H1 (cell line): ENCODE results near the gene TDRD9. TPM values are rescaled to one million over a fixed set of nuclear protein-coding genes. Genes with fewer than 3 reads are reported as not detected.
A peak's percentile ranks its signal among the peaks of the same experiment; 100 is the strongest.

Experiments used
- CTCF ChIA-PET: fragments of 300-600 bp; sonication (Branson Sonifier 250); formaldehyde crosslinking; loops from one replicate; lab custom pipeline; 2021; ENCODE audit not compliant: partially characterized antibody; lab: Charles Lee
- POLR2A ChIA-PET: fragments of 300-600 bp; sonication (Branson Sonifier 250); formaldehyde crosslinking; loops from one replicate; lab custom pipeline; 2021; ENCODE audit warnings: inconsistent platforms; ENCODE audit not compliant: partially characterized antibody; lab: Charles Lee
- DNase-seq, 2 experiments: peaks; one replicate each; pipeline versions ENCODE4 v3.0.0 to v3.0.0-alpha.2; 2010 to 2022; ENCODE audit warnings: low spot score in 2 of 2, low read depth in 1 of 2, mixed read lengths in 1 of 2
- FAIRE-seq: peaks from 2 replicates; lab custom pipeline; 2011; peaks lifted over from hg19 to GRCh38; lab: Jason Lieb, UNC
- H2AFZ ChIP-seq: 2 replicates; pipeline ENCODE4 v1.8.1; 2012; ENCODE audit warnings: low read length, inconsistent platforms
- H2AK5ac ChIP-seq: 2 replicates; pipeline ENCODE4 v1.6.1; 2013; ENCODE audit warnings: low read depth, low read length
- H2BK120ac ChIP-seq: replicated peaks from 2 replicates; pipeline ENCODE3; 2013; ENCODE audit warnings: low read depth, low read length, inconsistent platforms
- H2BK12ac ChIP-seq: 2 replicates; pipeline ENCODE4 v1.6.1; 2013; ENCODE audit warnings: low read depth, low read length
- H2BK15ac ChIP-seq: 2 replicates; pipeline ENCODE4 v1.6.1; 2013; ENCODE audit warnings: low read length
- H2BK20ac ChIP-seq: 2 replicates; pipeline ENCODE4 v1.6.1; 2013; ENCODE audit warnings: low read length
- H2BK5ac ChIP-seq: 2 replicates; pipeline ENCODE4 v1.6.1; 2013; ENCODE audit warnings: low read depth, low read length
- H3K14ac ChIP-seq: 2 replicates; pipeline ENCODE4 v1.6.1; 2013; ENCODE audit warnings: inconsistent platforms; ENCODE audit not compliant: insufficient read length
- H3K18ac ChIP-seq: 2 replicates; pipeline ENCODE4 v1.6.1; 2013; ENCODE audit warnings: low read length; ENCODE audit errors: extremely low read depth
- H3K23ac ChIP-seq: 2 replicates; pipeline ENCODE4 v1.6.1; 2013; ENCODE audit warnings: inconsistent platforms; ENCODE audit not compliant: insufficient read length
- H3K23me2 ChIP-seq: 2 replicates; pipeline ENCODE4 v1.6.1; 2013; ENCODE audit warnings: low read depth, low read length
- H3K27ac ChIP-seq: 2 replicates; pipeline ENCODE4 v1.6.1; 2011; ENCODE audit warnings: low read depth, low read length, inconsistent platforms
- H3K27me3 ChIP-seq, 4 experiments: replicated peaks in 1 of 4; 1 replicate in 1 of 4; 2 replicates in 3 of 4; pipeline versions ENCODE4 v1.6.1 to v1.8.1; 2011 to 2013; ENCODE audit warnings: low read length in 3 of 4, mild to moderate bottlenecking in 3 of 4, inconsistent platforms in 2 of 4, mixed read lengths in 2 of 4, moderate library complexity in 1 of 4; ENCODE audit not compliant: control insufficient read depth in 3 of 4, insufficient read depth in 3 of 4; ENCODE audit errors: extremely low read depth in 1 of 4
- H3K36me3 ChIP-seq, 4 experiments: 2 replicates each; pipeline versions ENCODE4 v1.6.1 to v1.8.1; 2011 to 2013; ENCODE audit warnings: mild to moderate bottlenecking in 4 of 4, low read length in 3 of 4, moderate library complexity in 2 of 4, control low read depth in 1 of 4, inconsistent platforms in 1 of 4; ENCODE audit not compliant: insufficient read depth in 4 of 4, control insufficient read depth in 2 of 4
- H3K4ac ChIP-seq: replicated peaks from 2 replicates; pipeline ENCODE3; 2013; ENCODE audit warnings: low read length, low read depth, mixed read lengths, inconsistent platforms; ENCODE audit not compliant: insufficient read length
- H3K4me1 ChIP-seq, 4 experiments: replicated peaks in 1 of 4; 1 replicate in 1 of 4; 2 replicates in 3 of 4; pipeline versions ENCODE4 v1.6.1 to v1.8.1; 2011 to 2013; ENCODE audit warnings: low read length in 3 of 4, inconsistent platforms in 2 of 4, mixed read lengths in 1 of 4; ENCODE audit not compliant: insufficient read depth in 4 of 4, control insufficient read depth in 3 of 4
- H3K4me2 ChIP-seq, 2 experiments: 2 replicates each; pipeline versions ENCODE4 v1.6.1 to v1.8.1; 2011 to 2013; ENCODE audit warnings: low read depth in 2 of 2, low read length in 2 of 2, control low read depth in 1 of 2, inconsistent platforms in 1 of 2, mild to moderate bottlenecking in 1 of 2; ENCODE audit not compliant: insufficient read depth in 1 of 2
- H3K4me3 ChIP-seq, 4 experiments: fragments of 200-600, 300-600 bp in 1 of 4; sonication (generic), shearing (Covaris generic), sonication (Bioruptor Twin) in 1 of 4; 2 replicates each; pipeline versions ENCODE4 v1.5.1 to v1.8.1; 2011 to 2016; ENCODE audit warnings: low read length in 4 of 4, low read depth in 3 of 4, control low read depth in 2 of 4, inconsistent platforms in 2 of 4, mild to moderate bottlenecking in 2 of 4, mixed read lengths in 1 of 4, moderate library complexity in 1 of 4; ENCODE audit not compliant: insufficient read depth in 2 of 4; ENCODE audit errors: extremely low read depth in 1 of 4
- H3K56ac ChIP-seq: replicated peaks from 2 replicates; pipeline ENCODE3; 2013; ENCODE audit warnings: low read depth, mild to moderate bottlenecking, mixed read lengths, low read length, inconsistent platforms; ENCODE audit not compliant: insufficient read length
- H3K79me1 ChIP-seq: 2 replicates; pipeline ENCODE4 v1.6.1; 2013; ENCODE audit warnings: low read depth, low read length, control low read depth
- H3K79me2 ChIP-seq, 2 experiments: 2 replicates each; pipeline versions ENCODE4 v1.6.1 to v1.8.1; 2012 to 2013; ENCODE audit warnings: low read length in 2 of 2, mild to moderate bottlenecking in 2 of 2, inconsistent platforms in 1 of 2; ENCODE audit not compliant: insufficient read depth in 2 of 2, control insufficient read depth in 1 of 2
- H3K9ac ChIP-seq, 4 experiments: replicated peaks in 1 of 4; 1 replicate in 1 of 4; 2 replicates in 3 of 4; pipeline versions ENCODE4 v1.6.1 to v1.8.1; 2011 to 2013; ENCODE audit warnings: low read depth in 3 of 4, low read length in 3 of 4, control low read depth in 2 of 4, mild to moderate bottlenecking in 2 of 4, moderate library complexity in 2 of 4, inconsistent platforms in 1 of 4; ENCODE audit errors: extremely low read depth in 1 of 4
- H3K9me3 ChIP-seq, 2 experiments: 2 replicates each; pipeline versions ENCODE4 v1.6.1 to v1.8.1; 2012 to 2013; ENCODE audit warnings: mild to moderate bottlenecking in 2 of 2, moderate library complexity in 2 of 2, control low read depth in 1 of 2, inconsistent platforms in 1 of 2, low read depth in 1 of 2, low read length in 1 of 2, mixed read lengths in 1 of 2; ENCODE audit not compliant: insufficient read depth in 2 of 2
- H4K20me1 ChIP-seq, 2 experiments: replicated peaks in 1 of 2; 2 replicates each; pipeline versions ENCODE3 to v1.8.1; 2011 to 2013; ENCODE audit warnings: inconsistent platforms in 2 of 2, low read length in 2 of 2, mild to moderate bottlenecking in 1 of 2; ENCODE audit not compliant: insufficient read depth in 2 of 2, control insufficient read depth in 1 of 2
- H4K5ac ChIP-seq: 2 replicates; pipeline ENCODE4 v1.6.1; 2013; ENCODE audit warnings: low read length, low read depth, mixed read lengths, inconsistent platforms; ENCODE audit not compliant: insufficient read length
- H4K8ac ChIP-seq: 2 replicates; pipeline ENCODE4 v1.8.0; 2013; ENCODE audit warnings: mild to moderate bottlenecking, moderate library complexity, low read length, inconsistent platforms; ENCODE audit not compliant: insufficient read depth; ENCODE audit errors: extremely low read depth
- H4K91ac ChIP-seq: replicated peaks from 2 replicates; pipeline ENCODE3; 2013; ENCODE audit warnings: low read length, mixed read lengths, inconsistent platforms; ENCODE audit not compliant: insufficient read length
- CBX8 ChIP-seq: fragments of 300-800, 300-1000 bp; sonication (generic); IDR thresholded peaks from 2 replicates; pipeline ENCODE4 v1.7.1; 2016; ENCODE audit warnings: low read depth, low read length, borderline replicate concordance
- CTBP2 ChIP-seq: IDR thresholded peaks from 2 replicates; pipeline ENCODE4 v1.7.0; 2011; ENCODE audit warnings: borderline replicate concordance, mild to moderate bottlenecking, moderate library complexity, mixed read lengths, low read length; ENCODE audit not compliant: insufficient read depth, insufficient read length
- E2F6 ChIP-seq: IDR thresholded peaks from 2 replicates; pipeline ENCODE4 v1.6.1; 2012; ENCODE audit warnings: inconsistent platforms
- GABPA ChIP-seq: IDR thresholded peaks from 2 replicates; pipeline ENCODE4 v1.6.1; 2011; ENCODE audit warnings: mild to moderate bottlenecking, low read length, moderate library complexity, borderline replicate concordance; ENCODE audit not compliant: insufficient read depth
- GTF2F1 ChIP-seq: IDR thresholded peaks from 2 replicates; pipeline ENCODE4 v1.6.1; 2012; ENCODE audit warnings: low read depth, low read length, improper control_type of control experiment, borderline replicate concordance
- HDAC2 ChIP-seq, 2 experiments: fragments of 300-600 bp in 1 of 2; sonication (generic) in 1 of 2; IDR thresholded peaks; 2 replicates each; pipeline ENCODE4 v1.6.1; 2011 to 2012; ENCODE audit warnings: low read depth in 2 of 2, low read length in 2 of 2, mild to moderate bottlenecking in 2 of 2, moderate library complexity in 2 of 2, borderline replicate concordance in 1 of 2, inconsistent platforms in 1 of 2
- KDM4A ChIP-seq: IDR thresholded peaks from one replicate; pipeline ENCODE4 v1.7.1; 2012; ENCODE audit warnings: low read depth, mild to moderate bottlenecking, moderate library complexity, low read length, inconsistent platforms; ENCODE audit not compliant: severe bottlenecking
- MAFK ChIP-seq: IDR thresholded peaks from 2 replicates; pipeline ENCODE4 v1.6.1; 2012; ENCODE audit warnings: low read depth, mild to moderate bottlenecking, improper control_type of control experiment, low read length
- RFX5 ChIP-seq: IDR thresholded peaks from 2 replicates; pipeline ENCODE4 v1.6.1; 2011; ENCODE audit warnings: low read depth, low read length, improper control_type of control experiment, borderline replicate concordance
- RXRA ChIP-seq: IDR thresholded peaks from 2 replicates; pipeline ENCODE4 v1.6.1; 2011; ENCODE audit warnings: low read depth, mild to moderate bottlenecking, low read length, moderate library complexity; ENCODE audit not compliant: insufficient read depth
- SP1 ChIP-seq: IDR thresholded peaks from 2 replicates; pipeline ENCODE4 v1.6.1; 2011; ENCODE audit warnings: low read depth, low read length
- TEAD4 ChIP-seq: IDR thresholded peaks from 2 replicates; pipeline ENCODE4 v1.6.1; 2012; ENCODE audit warnings: low read depth, low read length, inconsistent platforms, mixed read lengths
- ZNF274 ChIP-seq: IDR thresholded peaks from 2 replicates; pipeline ENCODE4 v1.7.0; 2012; ENCODE audit warnings: low read length, borderline replicate concordance; ENCODE audit errors: extremely low read depth
- WGBS, 2 experiments: shearing (Covaris generic) in 1 of 2; methylation state at CpG; one replicate each; pipeline versions ENCODE4 v1.1.6 to v1.1.7; 2013 to 2015; ENCODE audit warnings: low lambda C conversion rate in 2 of 2, mixed read lengths in 2 of 2, inconsistent platforms in 1 of 2, low coverage in 1 of 2, missing lambda C conversion rate in 1 of 2; ENCODE audit not compliant: insufficient replicate concordance in 2 of 2, insufficient coverage in 1 of 2, insufficient read length in 1 of 2; ENCODE audit errors: extremely low coverage in 1 of 2, missing lambda C conversion rate in 1 of 2; 5-methylcytosine and 5-hydroxymethylcytosine counted together
- polyA plus RNA-seq, 7 experiments: library from polyadenylated mRNA; depleted of rRNA in 3 of 7; stranded (reverse) in 5 of 7; unstranded in 2 of 7; fragments of >200 nt in 5 of 7; fragments of 200-250 nt in 2 of 7; gene quantifications; 1 replicate in 5 of 7; 2 replicates in 1 of 7; 4 replicates in 1 of 7; pipeline versions ENCODE4 v1.2.1 to v1.2.3, GENCODE V29; 2011 to 2013; ENCODE audit warnings: missing spikeins in 2 of 7, mixed read lengths in 2 of 7
- total RNA-seq: library from RNA; stranded (reverse); fragmentation: NEBNext Ultra II Directional; extraction: Animal tissue kit (Norgen Biotek cat#: 25700); gene quantifications from 2 replicates; pipeline ENCODE4 v1.2.1, GENCODE V29; 2021

The TDRD9 gene
- total and polyA plus RNA-seq, 2 of the 8 experiments (the other 6 are each of a cell fraction or from before 2014, with no cell fraction given): not detected

DNA sequence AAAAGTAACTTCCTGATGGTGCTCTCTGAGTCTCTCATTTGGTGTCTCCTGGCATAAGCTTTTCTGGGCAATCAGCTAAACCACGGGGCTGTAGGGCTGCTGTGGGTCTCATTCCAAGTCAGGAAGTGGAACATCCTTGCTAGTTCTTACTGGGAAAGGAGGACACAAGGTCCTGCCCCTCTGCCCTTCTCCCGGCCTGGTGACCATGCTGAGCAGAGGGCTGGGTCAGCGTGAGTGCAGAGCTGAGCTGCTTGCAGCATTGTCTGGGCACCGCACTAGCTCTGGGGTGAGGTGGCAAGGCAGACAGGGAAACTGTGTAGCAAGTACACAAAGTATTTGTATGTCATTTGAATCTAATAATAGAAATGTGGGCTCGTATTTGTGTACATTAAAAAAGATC lies 112.3 kb downstream of the TDRD9 start:
- Histone ChIP-seq H3K18ac (no peak overlapping the region), H4K5ac (no peak overlapping the region), H3K14ac (no peak overlapping the region), H2BK12ac (no peak overlapping the region), H3K23ac (no peak overlapping the region), H2BK15ac (no peak overlapping the region), H4K91ac (no peak overlapping the region), H3K79me2 (no peaks in the 10 kb centered on the region), H3K4me2 (no peak overlapping the region), H4K8ac (no peak overlapping the region), H2AFZ (peak overlapping the region; percentile 98), H2BK20ac (no peak overlapping the region), H3K4me3 (no peak overlapping the region), H3K56ac (no peak overlapping the region), H2BK5ac (no peak overlapping the region), H3K36me3 (no peaks in the 10 kb centered on the region), H3K9me3 (no peaks in the 10 kb centered on the region), H3K23me2 (no peaks in the 10 kb centered on the region), H3K27ac (no peak overlapping the region), H3K27me3 (no peaks in the 10 kb centered on the region), H2AK5ac (no peak overlapping the region), H2BK120ac (no peak overlapping the region), H3K79me1 (no peaks in the 10 kb centered on the region), H3K9ac (no peak overlapping the region; a peak in 1 of 7 replicates), H3K4ac (no peak overlapping the region), H3K4me1 (peaks cover 0 to 2% (median 0%) of the 10 kb centered on the region in 4 experiments; a peak in 2 of 7 replicates), H4K20me1 (no peaks in the 10 kb centered on the region)
- CTCF ChIA-PET: interaction anchor here (0.8 kb wide), 1 partner anchor 35 kb away, joined by 3 read pairs; no protein-coding TSS in a partner anchor
- FAIRE-seq: no peak
- WGBS, 2 experiments: 38% methylated on average over 5 of the region's 5 CpGs; no CpG with 5 or more reads in 1 of the 2 experiments
- POLR2A ChIA-PET: no interaction called here
- DNase-seq: peak in 1 of 2 experiments; percentile 61
- TF ChIP-seq HDAC2 (IDR thresholded peaks at IDR 0.05; ENCODE audit: borderline replicate concordance in 1 of 2, low read depth in 2 of 2, low read length in 2 of 2) (no peak), SP1 (no peak), GABPA (no peak), RFX5 (no peak), ZNF274 (no peak), GTF2F1 (no peak), CBX8 (no peak), E2F6 (no peak), KDM4A (no peak), CTBP2 (no peak), RXRA (no peak), TEAD4 (no peak), MAFK (no peak)
